HG03025 (cell line): ENCODE measurements around the gene RANBP2.
"Not testable (repeated sequence)": the region's sequence is repeated elsewhere in the genome, so short reads cannot be mapped to it uniquely, and the experiment has no call there.

ENCODE experiments used
- ATAC-seq: cut with Tn5 transposase; IDR thresholded peaks from one replicate; pipeline ENCODE4 v1.9.1; 2021; ENCODE audit warnings: mild to moderate bottlenecking, moderate library complexity; ENCODE audit not compliant: unreplicated experiment, low FRiP score

RANBP2 gene

DNA sequence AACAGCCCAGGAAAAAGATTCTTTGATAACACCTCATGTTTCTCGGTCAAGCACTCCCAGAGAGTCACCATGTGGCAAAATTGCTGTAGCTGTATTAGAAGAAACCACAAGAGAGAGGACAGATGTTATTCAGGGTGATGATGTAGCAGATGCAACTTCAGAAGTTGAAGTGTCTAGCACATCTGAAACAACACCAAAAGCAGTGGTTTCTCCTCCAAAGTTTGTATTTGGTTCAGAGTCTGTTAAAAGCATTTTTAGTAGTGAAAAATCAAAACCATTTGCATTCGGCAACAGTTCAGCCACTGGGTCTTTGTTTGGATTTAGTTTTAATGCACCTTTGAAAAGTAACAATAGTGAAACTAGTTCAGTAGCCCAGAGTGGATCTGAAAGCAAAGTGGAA is 48.6 kb downstream of the RANBP2 start:
- ATAC-seq, result not testable (repeated sequence)

- peak; percentile 55 for ATAC-seq
These were observed 57.2 kb downstream of the RANBP2 start for GRCh38 chr2:108776475-108776874.

GRCh38 chr2:108778857-108779256 is 59.6 kb downstream of the RANBP2 start:
- ATAC-seq, result no peak

GRCh38 chr2:108786008-108786353 is 66.7 kb downstream of the RANBP2 start:
- no peak for ATAC-seq

- ATAC-seq, result peak; percentile 96
These were observed 67.3 kb downstream of the RANBP2 start, which contains the start of gene CCDC138 for GRCh38 chr2:108786354-108787215. Gene CCDC138 (plus strand): TSS chr2:108786771. CDS start chr2:108786823, 52 bp downstream.

DNA sequence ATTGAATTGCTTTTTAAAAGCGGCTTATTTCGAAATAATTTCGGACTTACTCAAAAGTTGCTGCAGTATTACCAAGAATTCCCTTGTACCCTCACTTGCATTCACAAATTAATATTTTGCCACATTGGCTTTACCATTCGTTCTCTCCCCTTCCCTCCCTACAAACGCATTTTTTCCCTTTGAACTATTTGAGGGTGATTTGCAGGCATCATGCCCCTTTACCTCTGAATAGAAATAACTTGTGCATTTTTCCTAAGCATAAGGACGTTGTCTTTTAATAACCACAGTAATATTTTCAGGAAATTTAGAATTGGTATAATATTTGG is 67.9 kb downstream of the RANBP2 start:
- no peak for ATAC-seq

- ATAC-seq, result no peak
These were observed 83.9 kb downstream of the RANBP2 start for GRCh38 chr2:108803045-108803736.

DNA sequence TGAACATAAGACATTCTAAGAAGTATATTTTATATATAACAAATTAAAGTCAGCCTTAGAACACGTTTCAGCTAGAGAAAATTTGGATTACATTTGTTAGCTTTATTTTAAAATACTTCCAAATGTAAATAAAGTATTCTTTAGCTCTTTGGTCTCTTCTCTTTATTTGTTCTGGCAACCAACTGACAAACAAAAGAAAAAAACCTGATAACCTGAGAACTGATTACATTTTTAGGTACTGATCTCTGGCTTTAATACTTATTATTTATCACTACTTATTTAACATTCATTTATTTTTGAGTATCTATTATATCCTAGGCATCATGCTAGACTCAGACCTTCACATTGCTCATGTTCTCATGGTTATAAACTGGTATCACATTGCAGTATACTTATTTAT is 85.8 kb downstream of the RANBP2 start:
- ATAC-seq, result no peak

GRCh38 chr2:108805782-108806181 is 86.5 kb downstream of the RANBP2 start:
- no peak for ATAC-seq

DNA sequence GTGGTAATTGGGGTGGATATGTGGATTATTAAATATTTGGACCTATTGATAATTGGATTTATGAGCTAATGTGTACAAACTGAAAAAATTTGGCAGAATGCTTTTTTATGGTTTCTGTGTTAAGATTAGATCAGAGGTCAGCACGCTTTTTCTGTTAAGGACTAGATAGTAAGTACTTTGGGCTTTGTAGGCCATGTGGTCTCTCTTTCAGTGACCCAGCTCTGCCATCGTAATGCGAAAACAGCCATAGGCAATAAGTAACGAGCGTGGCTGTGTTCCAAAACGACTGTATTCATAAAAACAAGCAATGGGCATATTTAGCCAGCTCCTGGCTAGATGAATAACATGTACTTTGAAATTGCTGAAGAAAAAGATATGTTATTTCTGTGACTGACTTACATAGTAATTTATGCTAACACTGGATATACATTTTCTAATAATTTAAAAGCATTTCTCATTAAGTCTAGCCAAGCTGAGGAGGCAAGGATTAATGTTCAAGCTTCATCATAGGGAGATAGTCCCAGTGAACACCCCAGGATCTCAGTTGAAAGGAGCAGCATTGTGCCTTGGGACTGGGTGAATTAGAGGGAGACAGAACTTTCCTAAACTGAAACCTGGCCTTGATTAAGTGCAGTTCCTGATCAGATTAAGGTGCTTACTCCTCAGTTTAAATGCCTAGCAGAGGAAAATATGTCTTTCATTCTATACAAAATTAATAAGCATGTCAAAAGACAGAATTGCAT is 87.3 kb downstream of the RANBP2 start:
- ATAC-seq, result no peak

DNA sequence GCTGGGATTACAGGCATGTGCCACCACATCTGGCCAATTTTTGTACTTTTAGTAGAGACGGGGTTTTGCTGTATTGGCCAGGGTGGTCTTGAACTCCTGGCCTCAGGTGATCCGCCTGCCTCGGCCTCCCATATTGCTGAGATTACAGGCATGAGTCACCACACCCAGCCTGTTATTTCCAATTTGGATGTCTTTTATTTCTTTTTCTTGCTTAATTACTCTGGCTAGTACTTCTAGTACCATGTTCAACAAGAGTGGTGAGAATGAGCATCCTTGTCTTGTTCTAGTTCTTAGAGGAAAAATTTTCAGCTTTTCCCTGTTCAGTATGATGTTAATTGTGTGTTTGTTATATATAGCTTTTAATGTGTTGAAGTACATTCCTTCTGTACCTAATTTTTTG is 90.7 kb downstream of the RANBP2 start:
- no peak for ATAC-seq

DNA sequence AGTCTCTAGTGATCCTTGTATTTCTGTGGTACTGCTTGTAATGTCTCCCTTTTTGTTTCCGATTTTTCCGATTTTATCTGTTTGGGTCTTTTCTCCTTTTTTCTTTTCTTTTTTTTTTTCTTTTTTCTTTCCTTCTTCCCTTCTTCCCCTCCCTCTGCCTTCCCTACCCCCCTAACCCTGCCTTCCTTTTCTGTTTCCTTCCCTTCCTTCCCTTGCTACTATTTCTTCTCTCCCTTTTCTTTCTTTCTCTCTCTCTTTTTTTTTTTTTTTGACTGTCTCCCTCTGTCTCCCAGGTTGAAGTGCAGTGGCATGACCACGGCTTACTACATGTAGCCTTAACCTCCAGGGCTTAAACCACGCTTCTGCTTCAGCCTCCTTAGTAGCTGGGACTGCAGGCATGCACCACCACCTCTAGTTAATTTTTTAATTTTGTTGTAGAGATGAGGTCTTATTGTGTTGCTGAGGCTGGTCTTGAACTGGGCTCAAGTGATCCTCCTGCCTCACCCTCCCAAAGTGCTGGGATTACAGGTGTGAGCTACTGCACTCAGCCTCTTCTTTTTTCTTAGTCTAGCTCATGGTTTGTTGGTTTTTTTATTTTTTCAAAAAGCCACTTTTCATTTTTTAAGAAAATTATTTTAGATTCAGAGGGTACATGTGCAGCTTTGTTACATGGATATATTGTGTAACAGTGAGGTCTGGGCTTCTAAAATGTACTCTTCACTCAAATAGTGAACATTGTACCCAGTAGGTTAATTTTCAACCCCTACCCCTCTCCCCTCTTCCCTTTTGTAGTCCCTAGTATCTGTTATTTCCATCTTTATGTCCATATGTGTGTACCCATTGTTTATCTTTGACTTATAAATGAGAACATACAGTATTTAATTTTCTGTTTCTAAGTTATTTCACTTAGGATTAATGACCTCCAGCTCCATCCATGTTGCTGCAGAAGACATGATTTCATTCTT is 92.0 kb downstream of the RANBP2 start:
- ATAC-seq, result no peak

DNA sequence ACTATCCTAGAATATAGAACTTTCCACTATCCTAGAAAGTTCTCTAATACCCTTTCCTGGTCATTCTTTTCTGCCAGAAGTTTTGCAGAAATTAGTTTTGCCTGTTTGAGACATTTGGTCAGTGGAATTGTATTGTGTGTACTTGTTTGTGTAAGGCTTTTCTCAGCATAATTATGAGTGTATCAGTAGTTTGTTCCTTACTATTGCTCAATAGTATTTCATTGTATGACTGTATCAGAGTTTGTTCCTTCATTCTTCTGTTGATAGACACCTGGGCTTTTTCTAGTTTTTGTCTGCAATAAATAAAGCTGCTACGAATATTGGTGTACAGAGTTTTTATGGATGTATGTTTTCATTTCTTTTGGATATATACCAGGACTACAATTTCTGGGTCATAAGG is 94.5 kb downstream of the RANBP2 start:
- no peak for ATAC-seq

- no peak for ATAC-seq
These were observed 101.2 kb downstream of the RANBP2 start for GRCh38 chr2:108820482-108820881.

- no peak for ATAC-seq
These were observed 104.0 kb downstream of the RANBP2 start for GRCh38 chr2:108823286-108823685.

GRCh38 chr2:108824316-108825070 is 105.2 kb downstream of the RANBP2 start:
- ATAC-seq, result no peak

- ATAC-seq, result no peak
These were observed 106.0 kb downstream of the RANBP2 start for GRCh38 chr2:108825254-108825653.

GRCh38 chr2:108825736-108826135 is 106.5 kb downstream of the RANBP2 start:
- no peak for ATAC-seq

DNA sequence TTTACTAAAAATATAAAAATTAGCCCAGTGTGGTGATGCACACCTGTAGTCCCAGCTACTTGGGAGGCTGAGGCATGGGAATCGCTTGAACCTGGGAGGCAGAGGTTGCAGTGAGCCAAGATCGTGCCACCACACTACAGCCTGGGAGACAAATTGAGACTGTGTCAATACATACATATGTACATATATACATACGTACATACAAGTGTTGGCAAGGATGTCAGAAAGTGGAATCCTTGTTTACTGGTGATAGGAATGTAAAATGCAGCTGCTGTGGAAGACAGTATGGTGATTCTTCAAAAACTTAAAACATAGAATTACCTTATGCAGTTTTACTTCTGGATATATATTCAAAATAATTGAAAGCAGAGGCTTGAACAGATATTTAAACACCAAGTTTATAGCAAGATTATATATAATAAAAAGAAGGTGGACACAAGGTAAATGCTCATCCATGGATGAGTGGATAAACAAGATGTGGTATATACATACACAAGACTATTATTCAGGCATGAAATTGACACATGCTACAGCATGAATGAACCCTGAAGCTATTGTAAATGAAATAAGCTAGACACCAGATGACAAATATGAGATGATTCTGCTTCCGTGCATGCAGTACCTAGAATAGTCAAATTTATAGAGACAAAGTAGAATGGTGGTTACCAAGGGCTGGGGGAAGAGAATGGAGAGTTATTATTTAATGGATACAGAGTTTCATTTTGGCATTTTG is 110.5 kb downstream of the RANBP2 start:
- no peak for ATAC-seq
